K562 (cell line): ENCODE measurements around the gene ANAPC13.

ENCODE experiments used
- GABPA ChIP-seq: fragments of 200-800 bp; sonication (Bioruptor generic); conservative IDR thresholded peaks from 2 replicates; pipeline ENCODE4 v1.6.1; 2016; ENCODE audit warnings: low read depth, missing genetic modification characterization, missing compliant biosample characterization
- KLF16 ChIP-seq: IDR thresholded peaks from 2 replicates; pipeline ENCODE4 v1.6.1; 2016; ENCODE audit warnings: antibody characterized with exemption
- SMC3 ChIP-seq: conservative IDR thresholded peaks from 2 replicates; pipeline ENCODE4 v1.6.1; 2011; ENCODE audit warnings: low read depth, low read length, improper control_type of control experiment; ENCODE audit not compliant: insufficient read depth

- TF ChIP-seq GABPA (tag) (peak; percentile 77), SMC3 (no peak), KLF16 (no peak; the same call in 1 of the 2 replicates)
Measured at GRCh38 chr3:134485718-134486576, at the start of gene ANAPC13, which contains the start of gene CEP63.
